IMR-90 (cell line): ENCODE data around the gene MIEN1. TPM values are rescaled to one million over a fixed set of nuclear protein-coding genes. Genes with fewer than 3 reads are reported as not detected.

Source experiments
- ATAC-seq: fragments of 200-7000 bp; cut with Tn5 transposase; 2 replicates; pipeline ENCODE4 v1.9.1; 2020; ENCODE audit warnings: low read depth, mild to moderate bottlenecking, moderate library complexity
- BruUV-seq: library from RNA; stranded (reverse); fragments of 400-500 nt; replicated peaks from 2 replicates; lab custom pipeline; 2021; lab: Mats Ljungman, UMichigan
- CTCF ChIA-PET: fragments of 300-600 bp; formaldehyde crosslinking; extraction: SDS; loops from one replicate; lab custom pipeline; 2021; ENCODE audit warnings: antibody characterized with exemption; lab: Yijun Ruan, JAX
- POLR2A ChIA-PET: fragments of 300-600 bp; sonication (Branson Sonifier 250); formaldehyde crosslinking; loops from one replicate; lab custom pipeline; 2022; ENCODE audit warnings: antibody characterized with exemption; ENCODE audit not compliant: unreplicated experiment; lab: Charles Lee
- DNase-seq: peaks from one replicate; pipeline ENCODE4 v3.0.0; 2013
- H2AFZ ChIP-seq: replicated peaks from 2 replicates; pipeline ENCODE3; 2013; ENCODE audit warnings: low read length, mild to moderate bottlenecking; ENCODE audit not compliant: poor library complexity
- H2AK5ac ChIP-seq: 2 replicates; pipeline ENCODE4 v1.6.1; 2013; ENCODE audit warnings: low read depth, low read length, inconsistent platforms
- H2AK9ac ChIP-seq: replicated peaks from 2 replicates; pipeline ENCODE3; 2013; ENCODE audit warnings: mild to moderate bottlenecking, low read depth, low read length, moderate library complexity; ENCODE audit not compliant: poor library complexity
- H2BK120ac ChIP-seq: 2 replicates; pipeline ENCODE4 v1.6.1; 2013; ENCODE audit warnings: low read depth, low read length, inconsistent platforms
- H2BK15ac ChIP-seq: 3 replicates; pipeline ENCODE4 v1.6.1; 2013; ENCODE audit warnings: low read depth, low read length, inconsistent platforms
- H2BK20ac ChIP-seq: 2 replicates; pipeline ENCODE4 v1.6.1; 2013; ENCODE audit warnings: low read depth, mild to moderate bottlenecking, inconsistent platforms, low read length, moderate library complexity
- H2BK5ac ChIP-seq: 2 replicates; pipeline ENCODE4 v1.6.1; 2013; ENCODE audit warnings: mild to moderate bottlenecking, low read depth, low read length, inconsistent platforms; ENCODE audit not compliant: poor library complexity, severe bottlenecking
- H3K14ac ChIP-seq: replicated peaks from 2 replicates; pipeline ENCODE4 v1.6.1; 2013; ENCODE audit warnings: low read depth, low read length, inconsistent platforms
- H3K18ac ChIP-seq: 2 replicates; pipeline ENCODE4 v1.6.1; 2013; ENCODE audit warnings: low read depth, low read length, control low read depth
- H3K23ac ChIP-seq: 2 replicates; pipeline ENCODE4 v1.6.1; 2013; ENCODE audit warnings: low read depth, low read length, inconsistent platforms
- H3K27ac ChIP-seq: 2 replicates; pipeline ENCODE4 v1.5.1; 2013; ENCODE audit warnings: mild to moderate bottlenecking, control low read depth, low read length; ENCODE audit not compliant: insufficient read depth
- H3K27me3 ChIP-seq: 2 replicates; pipeline ENCODE4 v1.6.1; 2013; ENCODE audit warnings: low read length; ENCODE audit not compliant: control insufficient read depth, insufficient read depth
- H3K36me3 ChIP-seq: 2 replicates; pipeline ENCODE4 v1.6.1; 2013; ENCODE audit warnings: low read length, mixed read lengths; ENCODE audit not compliant: control insufficient read depth, insufficient read depth
- H3K4ac ChIP-seq: 2 replicates; pipeline ENCODE4 v1.6.1; 2013; ENCODE audit warnings: low read depth, low read length, inconsistent platforms
- H3K4me1 ChIP-seq: 2 replicates; pipeline ENCODE4 v1.6.1; 2013; ENCODE audit warnings: low read length, mixed read lengths; ENCODE audit not compliant: control insufficient read depth, insufficient read depth
- H3K4me2 ChIP-seq: 2 replicates; pipeline ENCODE4 v1.6.1; 2013; ENCODE audit warnings: low read depth, mild to moderate bottlenecking, control low read depth, low read length, moderate library complexity
- H3K4me3 ChIP-seq: 2 replicates; pipeline ENCODE4 v1.5.1; 2013; ENCODE audit warnings: low read depth, mild to moderate bottlenecking, control low read depth, low read length, moderate library complexity; ENCODE audit not compliant: insufficient read depth
- H3K56ac ChIP-seq: 2 replicates; pipeline ENCODE4 v1.6.1; 2013; ENCODE audit warnings: low read length, inconsistent platforms; ENCODE audit not compliant: insufficient read depth; ENCODE audit errors: extremely low read depth
- H3K79me1 ChIP-seq, 2 experiments: 2 replicates each; pipeline ENCODE4 v1.6.1; 2013; ENCODE audit warnings: low read length in 2 of 2, inconsistent platforms in 1 of 2, low read depth in 1 of 2
- H3K9ac ChIP-seq: 2 replicates; pipeline ENCODE4 v1.6.1; 2013; ENCODE audit warnings: low read depth, low read length, control low read depth
- H3K9me1 ChIP-seq: 2 replicates; pipeline ENCODE4 v1.6.1; 2013; ENCODE audit warnings: low read length, inconsistent platforms; ENCODE audit not compliant: insufficient read depth
- H3K9me3 ChIP-seq: 2 replicates; pipeline ENCODE4 v1.6.1; 2013; ENCODE audit warnings: low read length; ENCODE audit not compliant: control insufficient read depth, insufficient read depth
- H4K20me1 ChIP-seq: 2 replicates; pipeline ENCODE4 v1.6.1; 2013; ENCODE audit warnings: low read length, inconsistent platforms; ENCODE audit not compliant: insufficient read depth
- H4K5ac ChIP-seq: 2 replicates; pipeline ENCODE4 v1.6.1; 2013; ENCODE audit warnings: mild to moderate bottlenecking, low read depth, low read length, control low read depth
- H4K8ac ChIP-seq, 2 experiments: 2 replicates each; pipeline ENCODE4 v1.6.1; 2013; ENCODE audit warnings: low read depth in 2 of 2, low read length in 2 of 2, control low read depth in 1 of 2, inconsistent platforms in 1 of 2
- H4K91ac ChIP-seq: 2 replicates; pipeline ENCODE4 v1.6.1; 2013; ENCODE audit warnings: low read depth, low read length, inconsistent platforms; ENCODE audit not compliant: insufficient read depth
- BHLHE40 ChIP-seq: fragments of 150-350 bp; IDR thresholded peaks from 2 replicates; pipeline ENCODE4 v1.6.1; 2016; ENCODE audit warnings: mild to moderate bottlenecking, low read depth, low read length
- CEBPB ChIP-seq: IDR thresholded peaks from 2 replicates; pipeline ENCODE4 v1.6.1; 2012; ENCODE audit warnings: low read depth, low read length, improper control_type of control experiment
- CHD1 ChIP-seq: IDR thresholded peaks from 2 replicates; pipeline ENCODE4 v1.6.1; 2012; ENCODE audit warnings: low read depth, low read length, improper control_type of control experiment
- CTCF ChIP-seq: conservative IDR thresholded peaks from 2 replicates; pipeline ENCODE4 v1.5.1; 2012; ENCODE audit warnings: mild to moderate bottlenecking, low read depth, low read length, improper control_type of control experiment
- FOS ChIP-seq: fragments of 150-350 bp; IDR thresholded peaks from 2 replicates; pipeline ENCODE4 v1.6.1; 2016; ENCODE audit warnings: low read depth, low read length
- MAFK ChIP-seq: IDR thresholded peaks from 2 replicates; pipeline ENCODE4 v1.6.1; 2012; ENCODE audit warnings: low read depth, low read length, improper control_type of control experiment
- MAZ ChIP-seq: IDR thresholded peaks from 2 replicates; pipeline ENCODE4 v1.6.1; 2012; ENCODE audit warnings: low read depth, mild to moderate bottlenecking, low read length, improper control_type of control experiment, moderate library complexity, borderline replicate concordance
- MXI1 ChIP-seq: IDR thresholded peaks from 2 replicates; pipeline ENCODE4 v1.6.1; 2012; ENCODE audit warnings: low read depth, mild to moderate bottlenecking, low read length, moderate library complexity, borderline replicate concordance
- NFE2L2 ChIP-seq: fragments of 150-350 bp; IDR thresholded peaks from 2 replicates; pipeline ENCODE4 v1.6.1; 2016; ENCODE audit warnings: low read depth, mild to moderate bottlenecking, low read length
- POLR2A ChIP-seq: IDR thresholded peaks from 2 replicates; pipeline ENCODE4 v1.6.1; 2012; ENCODE audit warnings: mild to moderate bottlenecking, low read depth, low read length
- RAD21 ChIP-seq: IDR thresholded peaks from 2 replicates; pipeline ENCODE4 v1.6.1; 2012; ENCODE audit warnings: low read length, improper control_type of control experiment
- RCOR1 ChIP-seq: IDR thresholded peaks from 2 replicates; pipeline ENCODE4 v1.6.1; 2012; ENCODE audit warnings: mild to moderate bottlenecking, low read length, improper control_type of control experiment; ENCODE audit not compliant: insufficient replicate concordance
- RFX5 ChIP-seq: IDR thresholded peaks from 2 replicates; pipeline ENCODE4 v1.8.0; 2012; ENCODE audit warnings: low read depth, mild to moderate bottlenecking, low read length, moderate library complexity
- USF2 ChIP-seq: fragments of 150-350 bp; IDR thresholded peaks from 2 replicates; pipeline ENCODE4 v1.6.1; 2017; ENCODE audit warnings: mild to moderate bottlenecking, antibody characterized with exemption, low read length, low read depth
- WGBS, 2 experiments: methylation state at CpG; one replicate each; pipeline versions ENCODE4 v1.1.5 to v1.1.7; 2013; ENCODE audit warnings: missing lambda C conversion rate in 2 of 2; ENCODE audit not compliant: insufficient read length in 1 of 2; ENCODE audit errors: extremely low coverage in 2 of 2; 5-methylcytosine and 5-hydroxymethylcytosine counted together
- dilution Hi-C: fragments of 300-500 bp; cut with HindIII; formaldehyde crosslinking; loops from one replicate; pipeline ENCODE4 v1.14.3; 2018; ENCODE audit warnings: low sequenced_read_pairs; ENCODE audit not compliant: unreplicated experiment
- in situ Hi-C: fragments of 300-500 bp; cut with MboI; formaldehyde crosslinking; loops from 3 replicates; pipeline ENCODE4 v1.14.3; 2019; ENCODE audit warnings: low sequenced_read_pairs, inconsistent platforms, mixed read lengths
- intact Hi-C: fragments of 100-400 bp; cut with micrococcal nuclease; formaldehyde crosslinking; loops from 2 replicates; pipeline ENCODE4 v1.10.0; 2022
- polyA plus RNA-seq, 3 experiments: library from polyadenylated mRNA; depleted of rRNA; stranded (reverse); fragments of >200 nt; gene quantifications; 2 replicates each; pipeline ENCODE4 v1.2.3, GENCODE V29; 2012; ENCODE audit warnings: low replicate concordance in 1 of 3
- total RNA-seq: library from RNA; depleted of rRNA; stranded (reverse); fragments of >200 nt; gene quantifications from 2 replicates; pipeline ENCODE4 v1.2.3, GENCODE V29; 2012
- TF ChIP-seq, protein P1 (sequence below): fragments of 150-350 bp; IDR thresholded peaks from 2 replicates; pipeline ENCODE4 v1.6.1; 2016; ENCODE audit warnings: low read depth, mild to moderate bottlenecking, low read length, moderate library complexity, borderline replicate concordance

MIEN1 gene
- total and polyA plus RNA-seq, 2 of the 4 experiments (the other 2 are of a cell fraction), result 20.3 to 75.6 TPM

DNA sequence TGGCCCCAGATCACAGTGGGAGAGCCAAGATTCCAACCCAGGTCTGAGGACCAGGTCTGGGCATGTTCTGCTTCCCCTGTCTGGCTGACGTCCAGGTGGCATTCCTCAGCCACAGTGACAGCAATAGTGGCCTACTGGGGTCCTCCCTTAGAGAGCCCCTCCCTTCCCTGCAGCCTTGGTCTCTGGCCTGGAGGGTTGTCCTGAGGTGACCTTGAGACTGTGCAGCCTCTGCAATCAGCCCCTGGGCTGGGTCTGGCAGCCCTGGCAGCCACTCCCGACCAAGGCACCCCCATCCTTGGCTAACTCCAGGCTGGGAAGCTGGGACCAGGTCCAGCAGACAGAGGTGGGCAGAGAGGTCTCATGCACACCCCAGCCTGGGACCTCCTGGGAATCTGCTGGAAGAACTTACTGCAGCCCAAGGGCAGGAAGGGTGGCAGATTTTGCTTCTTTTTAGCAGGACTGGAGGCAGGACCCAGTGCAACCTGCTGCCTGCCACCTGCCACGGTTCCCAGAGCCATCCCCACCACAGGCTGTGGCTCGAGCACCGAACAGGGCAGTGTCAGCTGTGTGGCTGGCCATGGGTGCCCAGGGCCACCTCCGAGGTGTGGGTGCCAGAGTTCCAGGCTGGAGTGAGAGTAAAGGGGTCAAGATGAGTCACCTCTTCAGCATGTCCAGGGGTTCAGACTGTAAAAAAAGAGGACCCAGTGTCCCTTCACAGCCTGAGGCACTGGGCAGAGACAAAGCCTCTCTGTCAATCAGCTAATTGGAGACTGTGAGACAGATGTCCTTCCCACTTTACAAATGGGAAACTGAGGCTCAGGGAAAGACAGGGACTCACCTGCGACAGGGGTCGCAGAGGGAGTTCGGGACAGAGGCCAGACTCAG, 20.0 kb upstream of the MIEN1 start:
- Histone ChIP-seq H3K9me1 (no peaks in the 10 kb centered on the region; the same call in 1 of the 2 replicates), H3K4ac (no peak overlapping the region), H2AFZ (no peak overlapping the region), H2BK120ac (no peak overlapping the region), H3K9me3 (no peaks in the 10 kb centered on the region), H3K36me3 (no peaks in the 10 kb centered on the region), H3K56ac (no peak overlapping the region), H4K91ac (no peak overlapping the region), H2BK5ac (no peak overlapping the region), H3K14ac (no peak overlapping the region), H3K27me3 (peaks cover 13% of the 10 kb centered on the region), H4K8ac (no peak overlapping the region), H2AK5ac (no peak overlapping the region), H3K23ac (no peak overlapping the region), H3K79me1 (no peaks in the 10 kb centered on the region; a peak in 1 of 4 replicates), H3K27ac (no peak overlapping the region), H2BK20ac (no peak overlapping the region), H3K4me2 (no peak overlapping the region), H2AK9ac (peak overlapping the region; percentile 65), H3K4me3 (no peak overlapping the region), H3K18ac (no peak overlapping the region), H3K4me1 (peaks cover 7% of the 10 kb centered on the region), H2BK15ac (no peak overlapping the region), H4K20me1 (no peaks in the 10 kb centered on the region), H4K5ac (no peak overlapping the region), H3K9ac (no peak overlapping the region)
- CTCF ChIA-PET, result no interaction called here
- POLR2A ChIA-PET, result no interaction called here
- intact Hi-C loops, result no loop called here
- DNase-seq, result no peak
- ATAC-seq, result no peak
- no TSS peak for BruUV-seq
- dilution Hi-C loops, result no loop called here
- in situ Hi-C loops, result no loop called here
- WGBS, 2 experiments, result 75% methylated on average over 4 of the region's 9 CpGs; no CpG with 5 or more reads in 1 of the 2 experiments
- TF ChIP-seq POLR2A (no peak), MXI1 (no peak), CTCF (no peak), CHD1 (no peak), CEBPB (no peak), USF2 (no peak), MAFK (no peak), FOS (no peak), MAZ (no peak), RAD21 (no peak), BHLHE40 (no peak), RCOR1 (no peak), NFE2L2 (no peak), RFX5 (no peak)
- TF ChIP-seq, protein P1, sequence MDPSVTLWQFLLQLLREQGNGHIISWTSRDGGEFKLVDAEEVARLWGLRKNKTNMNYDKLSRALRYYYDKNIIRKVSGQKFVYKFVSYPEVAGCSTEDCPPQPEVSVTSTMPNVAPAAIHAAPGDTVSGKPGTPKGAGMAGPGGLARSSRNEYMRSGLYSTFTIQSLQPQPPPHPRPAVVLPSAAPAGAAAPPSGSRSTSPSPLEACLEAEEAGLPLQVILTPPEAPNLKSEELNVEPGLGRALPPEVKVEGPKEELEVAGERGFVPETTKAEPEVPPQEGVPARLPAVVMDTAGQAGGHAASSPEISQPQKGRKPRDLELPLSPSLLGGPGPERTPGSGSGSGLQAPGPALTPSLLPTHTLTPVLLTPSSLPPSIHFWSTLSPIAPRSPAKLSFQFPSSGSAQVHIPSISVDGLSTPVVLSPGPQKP, result no peak
